ENCODE results near the gene PTTG1.

DNA sequence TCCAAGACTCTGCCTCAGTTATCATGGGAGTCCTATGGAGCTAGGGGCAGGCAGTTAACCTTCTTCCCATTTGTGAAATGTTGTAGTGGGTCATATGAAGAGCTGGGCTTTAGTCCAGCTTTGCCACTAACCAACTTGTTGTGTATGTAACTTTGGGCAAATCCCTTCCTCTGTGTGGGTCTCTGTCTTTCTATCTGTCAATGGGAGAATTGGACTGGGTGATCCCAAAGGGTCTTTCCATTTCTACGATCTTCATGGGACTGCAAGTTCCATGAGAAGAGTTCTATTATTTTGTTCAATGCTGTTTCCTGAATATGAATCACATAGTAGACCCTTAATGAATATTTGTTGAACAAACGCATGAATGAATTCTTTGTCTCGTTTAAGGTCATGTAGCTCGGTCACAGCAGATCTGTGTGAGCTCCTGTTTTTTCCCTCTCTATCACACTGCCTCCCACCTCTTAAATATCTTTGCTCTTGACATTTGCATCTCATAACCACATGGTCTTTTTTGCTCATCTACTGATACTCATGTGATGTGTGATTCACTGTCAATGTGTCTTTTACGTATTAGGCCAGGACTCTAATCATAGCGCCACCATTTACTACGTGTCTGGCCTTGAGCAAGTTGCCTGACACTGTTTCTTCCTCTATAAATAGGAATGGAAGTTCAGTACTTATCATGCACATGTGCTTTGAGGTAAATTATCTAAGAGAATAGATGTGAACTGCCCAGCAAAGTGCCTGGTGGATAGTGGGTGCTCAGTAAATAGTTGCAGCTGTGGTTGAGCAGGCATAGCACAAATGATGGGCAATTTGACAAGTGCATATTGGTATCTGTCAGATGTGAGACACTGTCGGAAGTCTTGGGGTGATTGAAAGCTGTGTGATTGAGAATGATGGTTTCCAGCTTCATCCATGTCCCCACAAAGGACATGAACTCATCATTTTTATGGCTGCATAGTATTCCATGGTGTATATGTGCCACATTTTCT is 37.4 kb downstream of the PTTG1 start:
- TF ChIP-seq TP53 (CRISPR knock-in tag; IDR thresholded peaks at IDR 0.05) (no peak), MAFK (IDR thresholded peaks at IDR 0.05; ENCODE audit: partially characterized antibody) (no peak), RFX5 (IDR thresholded peaks at IDR 0.05) (no peak), POLR2A (IDR thresholded peaks at IDR 0.05; ENCODE audit: low read length) (no peak)

Data from A549 (cell line).